Stimulated activated naive CD8-positive, alpha-beta T cell treated with anti-CD3 and anti-CD28 coated beads, Interleukin-15, Interleukin-2, amounts not matched to agents 100 ng/mL and 50 ng/mL, for 24 hours (primary cell): ENCODE results near the gene NPS.

Experiments
- H3K27ac Mint-ChIP-seq: one replicate; pipeline ENCODE4 v1.8.0; 2021; ENCODE audit warnings: mild to moderate bottlenecking, mixed read lengths
- H3K27me3 Mint-ChIP-seq: one replicate; pipeline ENCODE4 v1.8.0; 2021; ENCODE audit warnings: mixed read lengths
- H3K36me3 Mint-ChIP-seq: one replicate; pipeline ENCODE4 v1.8.0; 2021; ENCODE audit warnings: low read depth, mixed read lengths
- H3K4me1 Mint-ChIP-seq: one replicate; pipeline ENCODE4 v1.8.0; 2021; ENCODE audit warnings: low read depth, mixed read lengths
- H3K4me3 Mint-ChIP-seq: one replicate; pipeline ENCODE4 v1.8.0; 2021; ENCODE audit warnings: mild to moderate bottlenecking, mixed read lengths
- H3K9me3 Mint-ChIP-seq: one replicate; pipeline ENCODE4 v1.8.0; 2021; ENCODE audit warnings: mixed read lengths

NPS gene

GRCh38 chr10:127549009-127549408 is at the start of gene NPS:
Gene NPS, plus strand, starts transcription at chr10:127549309. Its CDS starts 60 bp downstream, at chr10:127549369.
- Mint-ChIP-seq H3K27ac (no peak within 1 kb of the TSS), H3K4me3 (no peak within 1 kb of the TSS), H3K9me3 (peaks cover 13% of the 10 kb centered on the region), H3K27me3 (no peaks in the 10 kb centered on the region), H3K36me3 (no peaks in the 10 kb centered on the region), H3K4me1 (no peaks in the 10 kb centered on the region)

- Mint-ChIP-seq H3K4me1 (no peaks in the 10 kb centered on the region), H3K4me3 (no peak overlapping the region), H3K27ac (no peak overlapping the region), H3K36me3 (no peaks in the 10 kb centered on the region), H3K27me3 (peaks cover 3% of the 10 kb centered on the region), H3K9me3 (no peaks in the 10 kb centered on the region)
Observed at GRCh38 chr10:127500127-127500526, 49.0 kb upstream of the NPS start.

GRCh38 chr10:127506094-127506493 is 43.0 kb upstream of the NPS start:
- Mint-ChIP-seq H3K27ac (no peak overlapping the region), H3K4me3 (no peak overlapping the region), H3K4me1 (no peaks in the 10 kb centered on the region), H3K9me3 (no peaks in the 10 kb centered on the region), H3K27me3 (peaks cover 9% of the 10 kb centered on the region), H3K36me3 (no peaks in the 10 kb centered on the region)

DNA sequence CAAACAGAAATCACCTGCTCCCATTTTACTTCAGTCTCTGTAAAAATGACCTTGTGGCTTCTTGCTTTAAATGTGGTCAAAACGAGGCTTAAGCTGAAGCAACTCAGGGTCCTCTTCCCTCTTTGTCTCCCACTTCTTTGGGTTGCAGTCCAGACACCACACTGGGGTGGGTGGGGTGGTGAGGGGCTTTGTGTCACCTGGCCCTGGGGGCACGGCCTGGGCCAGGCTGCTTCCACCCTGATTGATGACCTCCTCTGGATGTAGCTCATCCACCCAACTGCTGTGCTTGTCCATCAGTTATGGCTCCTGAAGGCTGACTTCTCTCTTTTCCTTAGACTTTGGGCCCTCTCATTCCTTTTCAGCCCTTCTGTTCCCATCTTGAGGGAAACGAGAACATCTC is 26.8 kb upstream of the NPS start:
- H3K27me3 Mint-ChIP-seq, result no peaks in the 10 kb centered on the region
- no peaks in the 10 kb centered on the region for H3K36me3 Mint-ChIP-seq
- H3K27ac Mint-ChIP-seq, result no peak overlapping the region
- peaks cover 6% of the 10 kb centered on the region for H3K9me3 Mint-ChIP-seq
- H3K4me3 Mint-ChIP-seq, result no peak overlapping the region
- H3K4me1 Mint-ChIP-seq, result no peaks in the 10 kb centered on the region

DNA sequence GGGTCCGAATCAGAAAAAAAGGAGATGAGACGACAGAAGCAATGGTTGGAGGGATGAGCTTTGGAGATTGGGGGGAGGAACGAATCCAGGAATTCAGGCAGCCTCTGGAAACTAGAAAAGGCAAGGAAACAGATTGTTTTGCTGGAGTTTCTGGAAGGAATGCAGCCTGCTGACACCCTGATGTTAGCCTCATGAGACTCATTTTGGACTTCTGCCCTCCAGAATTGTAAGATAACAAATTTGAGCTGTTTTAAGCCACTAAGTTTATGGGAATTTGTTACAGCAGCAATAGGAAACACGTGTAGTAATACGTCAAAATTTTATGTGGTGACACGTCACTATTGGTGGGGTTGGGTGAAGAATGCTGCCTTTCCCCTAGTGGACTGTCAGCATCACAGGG is 25.6 kb upstream of the NPS start:
- Mint-ChIP-seq H3K27me3 (no peaks in the 10 kb centered on the region), H3K4me1 (no peaks in the 10 kb centered on the region), H3K9me3 (peaks cover 6% of the 10 kb centered on the region), H3K27ac (no peak overlapping the region), H3K4me3 (no peak overlapping the region), H3K36me3 (no peaks in the 10 kb centered on the region)

GRCh38 chr10:127524229-127524628 is 24.9 kb upstream of the NPS start:
- Mint-ChIP-seq H3K27ac (no peak overlapping the region), H3K36me3 (no peaks in the 10 kb centered on the region), H3K4me1 (no peaks in the 10 kb centered on the region), H3K27me3 (no peaks in the 10 kb centered on the region), H3K4me3 (no peak overlapping the region), H3K9me3 (no peaks in the 10 kb centered on the region)

- Mint-ChIP-seq H3K4me1 (no peaks in the 10 kb centered on the region), H3K27ac (no peak overlapping the region), H3K9me3 (no peaks in the 10 kb centered on the region), H3K4me3 (no peak overlapping the region), H3K27me3 (no peaks in the 10 kb centered on the region), H3K36me3 (no peaks in the 10 kb centered on the region)
Observed at GRCh38 chr10:127524908-127525665, 24.0 kb upstream of the NPS start.

DNA sequence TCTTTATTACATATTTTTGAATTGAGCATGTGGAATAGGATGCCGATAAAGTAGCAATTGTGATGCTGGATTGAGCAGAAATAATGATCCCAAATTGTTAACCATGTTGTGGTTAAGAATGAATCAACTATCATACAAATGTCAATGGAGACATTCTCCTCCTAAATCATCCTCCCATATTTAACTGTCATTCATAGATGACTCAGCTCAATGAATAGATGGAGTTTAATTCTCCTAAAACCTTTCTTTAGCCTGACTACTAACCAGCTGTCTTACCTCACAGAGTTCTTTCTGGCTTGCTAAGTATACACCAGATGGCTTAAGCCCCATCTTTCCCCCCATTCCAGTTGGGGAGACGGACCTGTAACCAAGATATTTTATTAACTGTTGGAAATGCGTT is 23.4 kb upstream of the NPS start:
- Mint-ChIP-seq H3K9me3 (no peaks in the 10 kb centered on the region), H3K36me3 (no peaks in the 10 kb centered on the region)

GRCh38 chr10:127526161-127526560 is 22.9 kb upstream of the NPS start:
- no peaks in the 10 kb centered on the region for H3K36me3 Mint-ChIP-seq
- no peak overlapping the region for H3K4me3 Mint-ChIP-seq
- H3K27me3 Mint-ChIP-seq, result no peaks in the 10 kb centered on the region

More for the DNA sequence above, 23.4 kb upstream of the NPS start:
- Mint-ChIP-seq H3K27me3 (no peaks in the 10 kb centered on the region), H3K4me1 (no peaks in the 10 kb centered on the region), H3K4me3 (no peak overlapping the region), H3K27ac (no peak overlapping the region)

GRCh38 chr10:127527320-127527719 is 21.8 kb upstream of the NPS start:
- Mint-ChIP-seq H3K9me3 (no peaks in the 10 kb centered on the region), H3K27ac (no peak overlapping the region), H3K36me3 (no peaks in the 10 kb centered on the region), H3K4me1 (no peaks in the 10 kb centered on the region), H3K4me3 (no peak overlapping the region), H3K27me3 (no peaks in the 10 kb centered on the region)

More at GRCh38 chr10:127526161-127526560, 22.9 kb upstream of the NPS start:
- H3K4me1 Mint-ChIP-seq, result no peaks in the 10 kb centered on the region
- H3K9me3 Mint-ChIP-seq, result no peaks in the 10 kb centered on the region
- H3K27ac Mint-ChIP-seq, result no peak overlapping the region

DNA sequence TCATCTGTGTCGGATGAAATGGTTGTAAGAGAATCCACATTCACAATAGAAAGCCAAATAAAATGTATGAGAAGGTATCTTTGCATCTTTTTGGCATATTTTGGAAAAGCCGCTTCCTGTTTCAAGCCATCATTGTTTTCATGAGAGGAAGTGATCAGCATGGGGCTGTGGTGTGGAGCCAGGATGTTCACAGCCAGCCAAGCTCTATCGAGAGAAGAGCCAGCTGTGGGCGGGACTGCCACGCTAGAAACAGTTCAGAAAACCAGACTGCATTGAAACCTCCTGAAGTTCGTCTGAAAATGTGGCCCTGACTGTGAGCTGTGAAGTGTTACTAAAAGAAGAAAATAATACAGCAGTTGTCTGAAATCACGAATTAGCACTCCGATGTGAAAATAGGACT is 21.2 kb upstream of the NPS start:
- Mint-ChIP-seq H3K4me3 (no peak overlapping the region), H3K9me3 (no peaks in the 10 kb centered on the region), H3K27ac (no peak overlapping the region), H3K36me3 (no peaks in the 10 kb centered on the region), H3K27me3 (no peaks in the 10 kb centered on the region), H3K4me1 (no peaks in the 10 kb centered on the region)

DNA sequence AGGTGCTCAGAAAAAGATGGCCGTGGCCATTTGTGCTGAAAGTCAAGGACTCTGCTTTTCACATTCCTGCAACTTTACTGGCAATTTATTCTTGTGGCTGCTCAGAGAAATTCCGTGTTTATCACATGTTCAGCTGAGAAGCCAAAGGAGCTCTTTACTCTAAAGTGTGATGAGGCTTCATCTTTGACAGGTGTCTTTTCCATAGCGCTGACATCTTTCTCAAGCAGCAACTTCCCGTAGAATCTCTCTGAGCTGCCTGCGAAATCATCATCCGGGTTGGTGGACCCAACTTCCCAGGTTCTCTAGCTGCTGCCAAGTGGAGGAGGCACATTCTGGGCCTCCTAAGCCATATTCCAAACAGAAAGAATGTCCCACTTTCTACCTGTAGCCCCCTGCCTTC is 16.9 kb upstream of the NPS start:
- Mint-ChIP-seq H3K36me3 (no peaks in the 10 kb centered on the region), H3K27me3 (no peaks in the 10 kb centered on the region), H3K4me1 (no peaks in the 10 kb centered on the region), H3K4me3 (no peak overlapping the region), H3K9me3 (no peaks in the 10 kb centered on the region), H3K27ac (no peak overlapping the region)

DNA sequence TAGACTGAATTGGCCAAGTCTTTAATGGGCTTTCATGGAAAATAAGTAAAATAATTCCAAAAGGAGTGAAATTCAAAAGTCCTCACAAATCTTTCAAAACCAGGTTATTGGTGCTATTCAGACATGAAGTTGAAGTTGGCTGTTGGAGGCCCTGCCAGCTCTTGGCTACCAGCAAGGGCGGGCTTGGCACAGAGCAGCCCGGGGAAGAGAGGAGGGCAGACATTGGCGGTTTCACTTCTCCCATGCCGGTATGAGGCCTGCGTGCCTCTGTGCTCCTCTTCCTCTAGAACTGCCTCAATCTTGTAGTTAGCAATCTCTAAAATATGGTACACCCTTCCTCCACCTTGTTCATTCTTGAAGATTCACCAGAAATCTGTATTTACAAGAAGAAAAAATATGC is 16.4 kb upstream of the NPS start:
- Mint-ChIP-seq H3K9me3 (no peaks in the 10 kb centered on the region), H3K36me3 (no peaks in the 10 kb centered on the region), H3K27me3 (no peaks in the 10 kb centered on the region), H3K27ac (no peak overlapping the region), H3K4me3 (no peak overlapping the region), H3K4me1 (no peaks in the 10 kb centered on the region)

DNA sequence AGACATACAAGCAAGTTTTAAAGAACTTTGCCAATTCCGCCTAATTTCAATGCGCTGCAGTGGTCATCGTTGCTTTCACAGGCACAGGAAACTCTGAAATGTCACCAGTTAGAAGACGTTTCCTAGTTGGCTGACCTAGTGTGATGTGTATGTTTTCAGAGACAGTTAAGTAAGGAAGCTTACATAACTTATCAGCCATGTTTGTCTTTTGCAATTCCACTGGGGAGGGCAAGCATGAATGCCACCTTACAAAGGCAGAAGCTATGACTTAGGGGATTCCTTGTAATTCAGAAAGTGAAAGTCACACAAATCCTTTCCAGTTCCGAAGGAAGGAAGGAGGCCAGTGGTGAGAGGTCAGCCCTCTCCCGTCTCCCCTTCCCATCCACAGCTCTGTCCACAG is 15.0 kb upstream of the NPS start:
- no peaks in the 10 kb centered on the region for H3K36me3 Mint-ChIP-seq
- H3K4me1 Mint-ChIP-seq, result no peaks in the 10 kb centered on the region
- H3K9me3 Mint-ChIP-seq, result no peaks in the 10 kb centered on the region
- H3K4me3 Mint-ChIP-seq, result no peak overlapping the region
- H3K27ac Mint-ChIP-seq, result no peak overlapping the region
- H3K27me3 Mint-ChIP-seq, result no peaks in the 10 kb centered on the region

GRCh38 chr10:127534496-127534895 is 14.6 kb upstream of the NPS start:
- Mint-ChIP-seq H3K27me3 (no peaks in the 10 kb centered on the region), H3K36me3 (no peaks in the 10 kb centered on the region), H3K4me3 (no peak overlapping the region), H3K9me3 (no peaks in the 10 kb centered on the region), H3K27ac (no peak overlapping the region), H3K4me1 (no peaks in the 10 kb centered on the region)

GRCh38 chr10:127535802-127536515 is 13.2 kb upstream of the NPS start:
- no peaks in the 10 kb centered on the region for H3K4me1 Mint-ChIP-seq
- no peaks in the 10 kb centered on the region for H3K36me3 Mint-ChIP-seq
- no peak overlapping the region for H3K27ac Mint-ChIP-seq
- no peaks in the 10 kb centered on the region for H3K9me3 Mint-ChIP-seq
- H3K27me3 Mint-ChIP-seq, result no peaks in the 10 kb centered on the region
- no peak overlapping the region for H3K4me3 Mint-ChIP-seq
